NCI-H69 (cell line): ENCODE measurements around the gene DNAL4.
A peak's percentile ranks its signal among the peaks of the same experiment; 100 is the strongest.

Experiments
- DNase-seq: peaks from one replicate; lab custom pipeline; 2025; lab: John Stamatoyannopoulos, UW

Gene DNAL4

DNA sequence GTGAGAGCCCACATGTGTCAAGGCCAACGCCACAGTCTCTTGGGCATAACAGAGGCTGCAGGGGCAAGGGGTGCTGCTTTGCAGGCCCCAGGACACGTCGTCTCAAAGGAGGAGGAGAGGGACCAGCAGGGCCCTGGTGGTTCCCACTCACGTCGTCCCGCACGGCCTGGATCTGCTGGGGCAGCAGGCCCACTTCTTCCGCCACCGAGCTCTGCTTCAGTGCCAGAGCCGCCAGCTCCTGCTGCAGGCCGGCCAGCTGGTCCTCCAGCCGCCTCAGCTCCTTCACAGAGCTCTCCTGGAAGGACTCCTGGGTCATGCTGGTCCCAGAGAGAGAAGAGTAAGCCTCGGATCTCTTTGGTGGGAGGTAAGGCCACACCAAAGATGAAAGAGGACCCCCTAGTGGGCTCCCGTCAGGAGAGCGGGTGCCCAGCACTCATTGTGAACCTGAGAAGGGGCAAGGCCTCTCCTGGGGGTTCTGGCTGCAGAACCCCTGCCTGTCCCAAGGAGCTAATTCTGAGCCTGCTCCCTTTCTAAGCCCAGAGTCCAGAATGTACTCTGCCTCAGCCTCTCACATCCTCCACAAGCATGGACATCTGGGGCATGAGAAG, 53.7 kb downstream of the DNAL4 start:
- no peak for DNase-seq

DNA sequence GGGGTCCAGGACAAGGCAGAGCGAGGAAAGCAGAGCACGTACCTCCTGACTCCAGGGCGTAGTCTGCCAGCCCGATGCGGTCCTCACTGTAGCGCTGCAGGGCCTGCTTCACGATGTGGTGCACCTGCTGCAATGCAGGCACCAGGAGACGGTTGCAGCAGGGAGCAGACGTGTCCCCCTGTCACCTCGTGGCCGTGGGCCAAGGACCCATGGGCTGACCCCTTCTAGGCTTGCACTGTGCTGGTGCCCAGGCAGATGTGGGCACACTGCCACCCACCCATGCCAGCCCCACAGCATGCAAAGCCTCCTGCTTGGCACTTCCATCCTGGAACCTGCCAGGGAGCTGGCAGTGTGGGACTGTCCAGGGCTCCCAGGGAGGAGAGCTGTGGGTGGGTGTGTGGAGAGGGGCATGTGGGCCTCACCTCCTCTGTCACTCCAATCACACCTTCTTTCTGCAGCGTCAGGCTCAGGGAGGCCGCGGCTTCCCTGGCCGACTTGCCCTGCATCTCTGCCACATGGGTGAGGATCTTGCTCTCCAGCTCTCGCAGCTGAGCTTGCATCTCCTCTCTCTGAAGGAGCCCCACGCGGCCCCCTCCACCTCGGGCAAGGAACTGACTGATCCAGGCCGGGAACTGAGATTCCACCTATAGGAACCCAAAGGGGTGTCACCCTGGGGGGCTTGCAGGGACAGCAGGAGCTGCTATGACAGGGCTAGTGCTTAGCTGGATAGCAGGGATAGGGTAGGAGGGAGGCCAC, 54.5 kb downstream of the DNAL4 start:
- DNase-seq = no peak

DNA sequence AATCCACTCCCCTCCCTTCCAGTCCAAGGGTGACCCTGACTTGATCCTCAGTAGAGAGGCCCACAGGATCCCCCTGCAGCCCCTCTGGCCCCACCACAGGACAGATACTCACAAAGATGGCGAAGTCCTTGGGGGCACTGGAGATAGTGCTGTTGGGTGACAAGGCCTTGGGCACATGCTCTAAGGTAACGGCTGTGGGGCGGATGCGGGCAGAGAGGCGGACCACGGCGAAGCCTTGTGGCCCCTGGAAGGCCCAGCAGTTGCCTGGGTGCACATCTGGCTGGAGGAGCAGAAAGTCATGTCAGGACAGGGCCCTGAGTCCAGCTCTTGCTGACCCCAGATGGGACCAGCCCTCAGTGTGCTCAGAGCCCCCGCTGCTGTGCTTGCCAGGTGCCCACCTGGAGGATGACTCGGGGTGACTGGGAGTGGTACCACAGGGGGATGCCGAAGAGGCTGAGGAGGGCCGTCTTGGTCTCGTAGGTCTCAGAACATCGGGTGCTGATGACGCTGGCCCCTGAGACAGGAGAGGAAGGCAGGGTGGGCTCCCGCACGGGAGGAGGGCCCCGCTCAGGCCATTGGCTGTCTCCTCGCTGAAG, 55.4 kb downstream of the DNAL4 start:
- DNase-seq = no peak

DNA sequence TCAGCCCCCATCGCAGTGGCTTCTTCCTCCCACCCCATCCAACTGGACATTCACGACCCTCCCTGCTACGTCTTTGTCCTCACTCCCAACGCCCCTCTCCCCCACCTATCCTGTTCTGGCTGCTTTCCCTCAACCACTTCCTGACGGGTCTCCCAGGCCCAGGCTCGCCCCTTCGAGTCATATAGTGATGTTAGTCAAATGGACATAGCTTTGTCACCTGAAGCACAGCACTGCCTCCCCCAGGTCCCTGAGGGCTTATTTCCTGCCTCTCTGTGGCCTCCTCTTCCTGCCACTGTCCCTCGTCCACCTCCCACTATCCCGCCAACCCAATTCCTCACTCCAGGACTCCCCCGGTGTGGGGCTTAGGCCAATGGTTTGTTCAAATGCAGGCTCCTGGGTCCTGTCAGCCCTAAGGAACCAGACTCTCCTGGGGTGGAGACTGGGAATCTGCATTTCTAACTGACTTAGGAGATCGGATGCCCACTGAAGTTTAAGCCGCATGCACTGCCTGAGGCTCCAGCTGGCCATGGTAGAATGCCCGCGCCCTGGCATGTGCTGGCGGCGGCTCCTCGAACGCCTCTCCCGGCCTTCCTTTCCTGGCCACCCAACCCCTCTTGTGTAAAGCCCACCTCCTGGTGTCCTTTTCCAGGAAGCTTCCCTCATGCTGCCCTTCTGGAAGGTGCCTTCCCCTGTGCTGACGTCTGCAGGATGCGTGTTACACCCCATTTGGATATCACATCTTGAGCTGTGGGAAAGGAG, 56.5 kb downstream of the DNAL4 start:
- no peak for DNase-seq

DNA sequence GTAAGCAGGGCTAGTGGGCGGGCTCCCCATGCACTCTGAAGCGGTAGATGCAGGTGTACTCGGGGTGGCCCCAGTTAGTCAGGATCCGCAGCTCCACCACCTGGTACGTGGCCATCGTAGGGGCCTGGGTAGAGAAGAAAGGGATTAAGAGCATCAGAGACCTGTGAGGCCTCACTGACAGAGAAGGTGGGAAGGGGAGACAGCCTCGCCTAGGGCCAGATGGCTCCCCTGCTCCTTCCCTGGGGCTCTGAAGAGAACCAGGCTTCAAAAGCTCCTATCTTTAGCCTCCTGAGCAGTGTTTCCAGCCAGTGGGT, 57.7 kb downstream of the DNAL4 start:
- no peak for DNase-seq

DNA sequence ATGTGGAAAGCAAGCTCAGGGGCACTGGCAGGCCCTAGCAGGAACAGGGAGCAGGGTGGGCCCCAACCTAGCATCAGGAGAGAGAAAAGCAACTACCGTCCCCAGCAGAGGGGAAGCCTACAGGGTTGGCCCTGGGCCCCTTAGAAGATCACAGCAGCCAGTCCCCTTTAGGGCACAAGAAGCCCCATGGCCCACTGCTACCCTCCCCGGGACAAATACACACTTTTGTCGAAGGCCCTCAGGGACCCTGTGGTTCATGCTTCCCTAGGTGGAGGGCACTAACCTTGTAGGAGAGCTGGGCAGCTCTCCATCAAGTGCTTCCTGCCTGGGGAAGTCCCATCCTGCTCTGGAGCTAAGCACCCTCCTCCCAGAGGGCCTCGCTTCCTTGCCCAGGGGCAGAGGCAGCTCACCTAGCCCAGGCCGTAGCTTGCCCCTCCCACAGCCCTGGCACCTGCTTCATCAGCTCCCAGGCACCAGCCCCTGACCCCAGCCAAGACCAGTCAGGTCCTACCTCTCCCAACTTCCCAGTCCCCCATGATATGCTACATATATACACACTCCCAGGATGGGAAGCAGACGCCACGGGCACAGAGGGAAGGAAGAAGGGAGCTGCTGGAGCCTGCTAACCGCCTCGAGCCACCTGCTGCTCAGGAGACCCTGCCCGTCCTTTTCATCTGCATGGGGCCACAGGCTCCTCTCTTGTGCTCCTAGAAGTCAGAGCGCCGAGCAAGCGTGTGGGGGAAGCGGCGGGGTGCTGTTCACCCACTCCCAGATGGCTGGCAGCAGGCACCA, 58.3 kb downstream of the DNAL4 start:
- DNase-seq = peak; percentile 20

DNA sequence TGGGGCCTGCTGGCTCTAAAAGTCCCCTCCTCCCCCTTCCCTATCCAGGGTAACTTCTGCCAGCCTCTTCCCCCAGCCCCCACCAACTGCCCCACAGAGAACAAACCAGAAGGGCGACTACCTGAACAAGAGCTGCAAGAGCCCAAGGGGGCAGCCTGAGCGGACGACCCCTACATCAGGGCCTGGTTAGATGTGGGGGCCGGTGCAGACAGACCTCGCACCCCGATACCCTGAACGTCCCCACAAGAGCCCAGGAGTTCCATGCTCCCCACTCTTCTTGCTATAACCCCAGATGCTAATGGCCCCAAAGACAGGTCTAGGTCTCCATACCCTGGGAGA, 58.8 kb downstream of the DNAL4 start:
- no peak for DNase-seq

DNA sequence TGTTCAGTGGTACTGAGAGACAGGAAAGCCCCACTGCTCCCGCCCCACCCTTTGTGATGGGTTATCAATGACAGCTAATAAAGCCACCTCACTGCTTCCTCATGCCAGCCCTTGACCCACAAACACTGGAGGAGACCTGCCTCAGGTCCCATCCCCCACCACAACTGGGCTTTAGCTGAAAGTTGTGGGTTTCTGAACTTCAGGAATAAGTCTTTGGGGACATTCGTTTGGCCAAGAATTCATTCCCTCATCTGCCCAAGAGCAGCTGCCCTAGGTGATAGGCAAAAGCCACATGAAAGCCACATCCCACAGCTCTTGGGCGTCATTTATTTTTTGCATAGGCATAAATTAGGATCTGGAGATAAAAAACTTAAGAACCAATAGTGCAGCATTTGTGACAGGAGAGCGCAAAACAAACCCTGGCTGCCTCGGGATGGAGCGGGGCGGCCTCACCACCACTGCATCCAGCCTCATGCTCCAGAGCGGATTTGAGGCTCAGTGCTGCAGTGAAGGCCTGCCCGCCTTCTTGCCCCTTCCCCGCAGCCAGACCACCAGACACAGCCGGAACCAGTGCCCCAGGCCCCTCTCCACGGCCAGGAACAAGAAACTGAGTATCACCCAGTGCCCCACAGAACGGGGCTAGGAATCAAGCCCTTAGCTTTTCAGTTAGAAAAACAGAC, 59.4 kb downstream of the DNAL4 start:
- DNase-seq = no peak

DNA sequence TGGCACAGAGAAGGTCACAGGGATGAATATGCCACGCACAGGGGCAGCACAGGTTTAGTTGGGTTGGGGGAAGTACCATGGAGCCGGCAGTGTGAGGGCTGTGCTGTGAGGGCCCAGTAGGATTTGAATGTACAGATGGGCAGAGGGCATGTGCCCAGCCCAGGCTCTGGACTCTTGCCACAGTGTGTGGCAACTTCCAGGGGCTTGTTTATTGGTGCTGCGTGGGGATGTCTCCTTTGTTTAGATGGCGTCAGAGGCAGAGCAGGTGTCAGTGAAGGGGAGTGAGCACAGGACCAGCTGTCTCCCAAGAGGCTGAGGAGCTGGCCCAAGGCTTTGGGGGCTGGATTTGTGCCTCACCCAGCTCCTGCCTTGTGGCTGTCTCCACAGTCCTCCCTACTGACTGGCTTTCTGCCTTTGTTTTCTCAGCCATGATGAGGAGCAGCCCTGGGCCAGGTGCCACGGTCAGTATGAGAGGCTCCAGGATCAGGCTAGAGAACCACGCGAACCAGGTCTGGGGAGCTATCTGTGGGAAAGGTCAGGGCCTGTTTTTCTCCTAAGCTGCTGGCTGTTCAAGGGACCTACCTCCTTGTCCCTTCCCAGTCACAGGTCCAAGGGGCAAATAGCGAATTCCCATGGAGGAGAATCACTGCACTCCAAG, 60.1 kb downstream of the DNAL4 start:
- DNase-seq = peak; percentile 29

DNA sequence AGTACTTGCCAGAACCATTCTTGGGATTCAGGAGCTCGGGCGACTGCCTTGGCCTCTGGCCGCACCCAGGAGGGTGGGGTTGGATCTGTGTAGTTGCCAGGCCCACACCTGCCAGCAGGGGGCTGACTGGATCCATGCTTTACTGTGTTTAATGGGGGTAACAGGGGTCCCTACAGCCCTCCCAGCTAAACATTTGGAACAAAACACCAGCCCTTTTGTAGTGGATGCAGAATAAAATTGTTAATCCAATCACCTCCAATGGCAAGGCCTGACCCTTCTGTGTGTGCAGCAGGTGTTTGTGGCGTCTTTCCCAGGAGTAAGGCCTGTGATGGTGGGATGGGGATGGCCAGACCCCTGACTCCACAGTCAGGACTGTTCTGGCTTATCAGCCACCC, 60.6 kb downstream of the DNAL4 start:
- peak; percentile 50 for DNase-seq

DNA sequence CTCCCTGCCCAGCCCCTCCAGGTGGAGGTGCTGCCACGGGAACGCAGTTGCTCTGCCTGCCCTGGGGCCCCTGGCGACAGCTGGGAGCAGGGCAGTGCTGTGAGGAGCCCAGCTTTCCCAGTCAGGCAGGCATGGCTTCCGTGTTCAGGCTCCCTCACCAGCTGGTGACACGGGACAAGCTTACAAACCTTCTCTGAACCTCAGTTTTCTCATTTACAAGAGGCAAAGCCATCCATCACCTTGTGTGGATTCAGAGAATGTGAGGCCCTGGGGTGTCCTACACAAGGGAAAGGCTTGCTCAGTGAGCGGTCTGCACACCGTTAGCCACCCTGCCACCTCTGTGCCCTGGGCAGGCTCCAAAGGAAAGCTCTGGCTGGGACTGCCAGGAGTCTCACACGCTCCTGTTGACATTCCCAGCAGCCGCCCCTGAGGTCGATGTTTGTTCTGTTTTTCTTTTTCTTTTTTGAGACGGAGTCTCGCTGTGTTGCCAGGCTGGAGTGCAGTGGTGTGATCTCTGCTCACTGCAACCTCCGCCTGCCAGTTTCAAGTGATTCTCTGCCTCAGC, 61.6 kb downstream of the DNAL4 start:
- no peak for DNase-seq

DNA sequence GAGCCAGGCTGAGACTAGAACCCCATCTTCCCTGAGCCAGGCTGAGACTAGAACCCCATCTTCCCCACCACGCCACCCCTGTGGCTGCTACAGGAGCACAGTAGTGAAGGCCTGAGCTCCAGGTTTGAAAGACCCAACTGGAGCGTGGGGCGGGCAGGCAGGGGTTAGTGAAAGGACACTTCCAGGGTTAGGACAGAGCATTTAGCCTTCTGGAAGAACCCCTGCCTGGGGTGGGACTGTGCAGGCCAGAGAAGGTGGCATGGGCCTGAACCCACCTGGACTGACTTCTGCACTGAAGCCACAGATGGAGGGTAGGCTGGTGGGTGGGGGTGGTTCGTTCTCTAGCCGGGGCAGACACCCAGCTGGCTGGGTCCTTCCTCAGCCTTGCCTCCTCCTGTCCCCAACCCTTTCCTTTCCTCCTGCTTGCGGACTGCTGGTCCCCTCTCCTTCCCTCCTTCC, 62.2 kb downstream of the DNAL4 start:
- DNase-seq = no peak

DNA sequence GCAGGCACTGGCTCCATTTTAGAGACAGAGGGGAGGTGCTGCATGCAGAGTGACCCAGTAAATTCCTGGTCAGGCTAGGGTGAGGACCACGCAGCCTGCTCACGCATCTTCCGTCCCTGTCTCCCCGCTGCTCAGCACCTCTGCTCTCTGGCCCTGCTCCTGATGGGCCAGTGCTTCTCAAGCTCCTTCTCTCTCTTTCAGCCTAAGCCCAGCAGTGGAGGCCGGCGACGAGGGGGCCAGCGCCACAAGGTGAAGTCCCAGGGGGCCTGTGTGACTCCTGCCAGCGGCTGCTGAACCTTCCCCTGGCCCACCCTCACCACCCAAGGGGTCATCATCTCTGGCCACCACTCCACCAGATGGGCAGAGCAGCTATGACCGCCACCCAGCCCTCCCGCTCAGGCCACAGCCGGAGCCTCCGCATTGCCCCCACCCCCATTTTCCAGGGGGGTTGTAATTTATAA, 63.5 kb downstream of the DNAL4 start:
- DNase-seq = no peak

DNA sequence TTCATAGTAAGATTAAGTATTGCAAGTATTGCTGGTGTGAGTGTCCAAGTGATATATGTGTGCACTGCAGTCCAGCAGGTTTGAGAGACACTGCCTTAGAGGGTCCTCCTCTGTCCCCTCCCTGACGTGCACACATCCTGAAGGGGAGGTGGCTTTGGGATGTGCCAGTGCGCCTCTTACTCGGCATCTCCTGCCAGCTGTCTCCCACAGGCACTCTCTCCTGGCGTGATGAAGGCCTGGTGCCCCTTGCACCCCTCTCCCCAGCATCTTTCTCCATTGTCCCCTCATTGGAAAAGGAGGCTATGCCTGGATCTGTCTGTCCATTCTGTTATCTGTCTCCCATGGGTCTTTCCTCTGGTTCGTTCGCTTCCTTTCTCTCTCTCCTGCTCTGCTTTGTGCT, 64.0 kb downstream of the DNAL4 start:
- DNase-seq = no peak

DNA sequence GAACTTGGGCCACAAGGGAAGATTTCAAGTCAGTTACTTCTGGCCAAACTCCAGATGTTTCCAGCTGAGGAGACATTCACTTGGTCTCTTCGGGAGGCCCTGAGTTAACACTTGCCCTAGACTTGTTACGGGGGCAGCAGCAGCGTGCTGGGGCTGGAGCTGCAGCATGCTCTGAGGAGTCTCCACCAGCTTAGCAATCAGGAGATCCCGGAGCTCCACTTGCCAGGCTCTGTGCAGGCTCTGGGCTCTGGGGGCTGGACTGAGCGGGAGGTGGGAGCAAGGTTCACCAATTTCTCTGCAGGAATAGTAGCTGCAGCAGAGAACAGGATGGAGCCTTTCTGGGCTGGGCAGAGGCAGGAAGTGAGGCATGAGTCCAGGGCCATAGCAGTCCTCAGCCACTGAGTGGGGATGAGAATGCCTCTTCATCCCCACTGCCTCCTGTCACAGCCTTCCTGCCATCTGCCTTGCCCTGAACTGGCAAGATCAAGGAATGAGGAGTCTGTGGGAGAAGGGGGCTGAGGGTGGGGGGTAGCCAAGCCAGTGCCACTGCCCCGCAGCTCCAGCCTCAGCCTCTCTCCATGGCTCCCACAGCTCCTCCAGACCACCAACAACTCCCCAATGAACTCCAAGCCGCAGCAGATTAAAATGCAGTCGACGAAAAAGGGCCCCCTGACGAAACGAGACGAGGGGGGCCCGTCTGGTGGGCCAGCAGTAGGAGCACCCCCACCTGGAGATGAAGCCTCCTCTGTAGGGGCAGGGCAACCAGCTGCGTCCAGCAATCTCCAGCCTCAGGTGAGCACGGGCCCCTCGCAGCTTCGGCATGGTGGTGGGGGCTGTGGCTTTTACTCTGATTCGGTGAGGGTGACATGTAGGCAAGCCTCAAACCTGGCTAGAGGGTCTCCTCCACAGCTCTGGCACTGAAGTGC, 64.8 kb downstream of the DNAL4 start:
- no peak for DNase-seq
